Gastrocnemius medialis (tissue), 4 donors: ENCODE data around the gene WSCD1. TPM values are rescaled to one million over a fixed set of nuclear protein-coding genes. Genes with fewer than 3 reads are reported as not detected.

Source experiments
- ATAC-seq, 2 donors: fragments of 150-250 bp; one replicate each; pipeline ENCODE4 v1.9.1; 2016
- DNase-seq, 2 donors: peaks; one replicate each; pipeline ENCODE4 v3.0.0-alpha.2; 2019
- H3K27ac ChIP-seq, 4 donors: fragments of 200-600 bp; sonication (generic); 1 replicate in 1 of 4; 2 replicates in 3 of 4; pipeline ENCODE4 v1.5.1; 2016 to 2018; ENCODE audit warnings: mild to moderate bottlenecking in 2 of 4, moderate library complexity in 1 of 4
- H3K27me3 ChIP-seq, 3 donors: fragments of 200-600 bp; sonication (generic) in 2 of 3; 1 replicate in 1 of 3; 2 replicates in 2 of 3; pipeline versions ENCODE4 v1.5.1 to v1.6.0; 2016 to 2019; ENCODE audit warnings: mild to moderate bottlenecking in 1 of 3, moderate library complexity in 1 of 3
- H3K36me3 ChIP-seq, 2 donors: fragments of 200-600 bp; sonication (generic) in 1 of 2; one replicate each; pipeline ENCODE4 v1.5.1; 2017 to 2018
- H3K4me1 ChIP-seq, 2 donors: fragments of 200-600 bp; sonication (generic) in 1 of 2; one replicate each; pipeline ENCODE4 v1.5.1; 2016 to 2017; ENCODE audit warnings: mild to moderate bottlenecking in 2 of 2
- H3K4me3 ChIP-seq, 4 donors: fragments of 200-600 bp; sonication (generic) in 3 of 4; 1 replicate in 1 of 4; 2 replicates in 3 of 4; pipeline ENCODE4 v1.5.1; 2016 to 2019; ENCODE audit warnings: mild to moderate bottlenecking in 2 of 4
- H3K9me3 ChIP-seq, 3 donors: fragments of 200-600 bp; sonication (generic) in 2 of 3; 1 replicate in 1 of 3; 2 replicates in 2 of 3; pipeline ENCODE4 v1.5.1; 2016 to 2019
- CTCF ChIP-seq, 5 experiments: fragments of 450-650 bp in 3 of 5; fragments of 200-600 bp in 2 of 5; sonication (generic) in 2 of 5; IDR thresholded peaks in 4 of 5; conservative IDR thresholded peaks in 1 of 5; 1 replicate in 4 of 5; 2 replicates in 1 of 5; pipeline ENCODE4 v1.5.1; 2016 to 2019; ENCODE audit warnings: antibody characterized with exemption in 5 of 5, mild to moderate bottlenecking in 3 of 5, moderate library complexity in 3 of 5
- POLR2A ChIP-seq, 2 donors: fragments of 450-650 bp; IDR thresholded peaks; one replicate each; pipeline ENCODE4 v1.6.1; 2017; ENCODE audit warnings: antibody characterized with exemption in 2 of 2, mild to moderate bottlenecking in 2 of 2, moderate library complexity in 2 of 2
- in situ Hi-C, 4 donors: fragments of 200-750 bp; cut with MboI; loops; one replicate each; pipeline versions ENCODE4 v1.15.0 to v1.8.0; 2017; ENCODE audit warnings: low sequenced_read_pairs in 4 of 4
- intact Hi-C: fragments of 100-400 bp; cut with DNase I; formaldehyde crosslinking; loops from one replicate; pipeline ENCODE4 v1.15.1; 2023; ENCODE audit warnings: low total_unique reads
- total RNA-seq, 4 donors: library from RNA; depleted of rRNA; stranded (reverse); fragments of >200 nt; gene quantifications; one replicate each; pipeline versions ENCODE4 v1.1.0 to v1.2.3, GENCODE V29; 2016

WSCD1 gene
- total RNA-seq, 4 donors from 2014 or later: 2.7 to 15.3 (median 5.9) TPM

GRCh38 chr17:6099492-6099891 is 29.3 kb downstream of the WSCD1 start:
- Histone ChIP-seq H3K4me3 (no peak overlapping the region), H3K27ac (peak overlapping the region; percentile 69 to 79 (median 78)), H3K36me3 (no peaks in the 10 kb centered on the region), H3K4me1 (peaks cover 22 to 44% of the 10 kb centered on the region in 2 donors), H3K9me3 (no peaks in the 10 kb centered on the region), H3K27me3 (no peaks in the 10 kb centered on the region)
- ATAC-seq (no peak), DNase-seq (no peak)
- intact Hi-C loops (loop anchor here (2.0 kb wide), 1 partner anchor 29 kb away; the partner anchor contains the start of gene WSCD1), in situ Hi-C loops (no loop called here)
- TF ChIP-seq CTCF (IDR thresholded peaks at IDR 0.05 in 4 of 5, conservative IDR thresholded peaks at IDR 0.05 in 1 of 5) (no peak), POLR2A (IDR thresholded peaks at IDR 0.05) (no peak)

DNA sequence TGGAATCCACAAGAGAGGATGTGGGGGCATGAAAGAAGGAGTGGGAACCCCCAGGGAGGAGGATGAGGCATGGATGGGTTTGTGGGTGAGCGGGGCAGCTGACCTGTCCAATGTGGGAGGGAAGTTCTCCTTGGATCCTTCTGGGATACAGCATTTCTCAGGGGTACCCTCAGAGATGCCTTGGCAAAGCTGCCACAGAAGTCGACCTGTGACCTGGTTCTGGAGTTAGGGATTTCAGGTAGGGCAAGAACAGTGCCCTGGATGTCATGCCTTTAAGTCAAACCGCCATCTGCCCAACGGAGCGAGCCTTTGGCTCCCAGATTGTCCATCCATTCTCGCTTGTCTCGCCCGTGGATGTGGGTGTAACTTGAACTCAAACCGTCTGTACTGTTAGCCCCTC is 30.0 kb downstream of the WSCD1 start:
- no peaks in the 10 kb centered on the region for H3K27me3 ChIP-seq
- no peak for ATAC-seq

DNA sequence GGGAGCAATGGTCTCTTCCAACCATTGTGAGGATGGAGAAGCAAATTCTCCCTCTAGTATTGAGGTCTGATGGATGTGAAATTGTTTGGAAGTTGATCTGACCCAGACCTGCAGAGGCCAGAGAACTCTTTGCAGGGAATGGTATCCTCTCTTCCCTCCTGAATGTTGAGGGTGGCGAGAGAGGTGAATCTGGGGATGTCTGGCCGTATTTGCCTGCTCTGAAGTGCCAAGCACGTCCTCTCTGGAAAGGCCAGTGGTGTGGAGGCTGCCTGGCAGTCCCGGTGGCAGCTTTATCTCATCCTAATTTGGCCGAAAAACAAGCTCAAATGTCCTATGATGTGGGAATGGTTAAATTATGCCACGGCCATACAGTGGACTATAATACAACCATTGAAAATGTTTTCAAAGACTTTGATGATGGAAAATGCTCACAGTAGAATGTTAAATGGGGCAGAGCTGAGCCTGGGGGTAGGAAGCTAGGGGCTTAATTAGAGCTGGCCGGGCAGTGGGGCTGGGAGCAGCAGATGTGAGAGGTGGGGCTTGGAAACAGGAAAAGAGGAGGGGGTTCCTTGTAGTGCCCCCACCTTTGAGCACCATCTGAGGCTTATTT is 30.8 kb downstream of the WSCD1 start:
- Histone ChIP-seq H3K4me1 (peaks cover 22 to 44% of the 10 kb centered on the region in 2 donors), H3K27ac (no peak overlapping the region), H3K36me3 (no peaks in the 10 kb centered on the region), H3K4me3 (no peak overlapping the region), H3K27me3 (no peaks in the 10 kb centered on the region), H3K9me3 (no peaks in the 10 kb centered on the region)
- ATAC-seq (no peak), DNase-seq (no peak)
- no peak for TF ChIP-seq POLR2A (IDR thresholded peaks at IDR 0.05)
- no peak for TF ChIP-seq CTCF (IDR thresholded peaks at IDR 0.05 in 4 of 5, conservative IDR thresholded peaks at IDR 0.05 in 1 of 5)
- in situ Hi-C loops (no loop called here), intact Hi-C loops (no loop called here)

More for the DNA sequence above, 30.0 kb downstream of the WSCD1 start:
- Histone ChIP-seq H3K36me3 (no peaks in the 10 kb centered on the region), H3K4me3 (no peak overlapping the region), H3K27ac (no peak overlapping the region), H3K9me3 (no peaks in the 10 kb centered on the region), H3K4me1 (peaks cover 22 to 44% of the 10 kb centered on the region in 2 donors)
- intact Hi-C loops (no loop called here), in situ Hi-C loops (no loop called here)
- no peak for TF ChIP-seq POLR2A (IDR thresholded peaks at IDR 0.05)
- peak in 1 of 2 donors; percentile 7 for DNase-seq

DNA sequence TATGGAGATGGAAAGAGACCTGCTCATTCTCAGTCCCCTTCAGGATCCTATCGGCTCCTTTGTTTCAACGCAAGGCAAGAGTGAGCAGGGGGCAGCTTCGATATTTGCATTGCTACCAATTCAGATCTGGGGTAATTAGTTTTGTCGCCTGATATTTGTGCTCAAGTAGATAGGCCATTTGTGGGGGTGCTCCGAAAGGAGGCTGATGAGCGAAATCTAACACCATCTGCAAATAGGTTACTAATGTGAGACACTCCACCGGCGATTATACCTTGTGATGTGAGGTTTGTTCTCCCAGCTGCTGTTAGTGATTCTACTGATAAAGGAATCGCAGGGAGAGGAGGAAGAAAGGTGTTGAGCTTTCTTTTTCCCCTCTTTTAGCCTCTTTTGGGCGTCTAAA is 31.5 kb downstream of the WSCD1 start:
- no peak for TF ChIP-seq CTCF (IDR thresholded peaks at IDR 0.05 in 4 of 5, conservative IDR thresholded peaks at IDR 0.05 in 1 of 5)
- no peak for TF ChIP-seq POLR2A (IDR thresholded peaks at IDR 0.05)
- Histone ChIP-seq H3K4me3 (no peak overlapping the region), H3K9me3 (no peaks in the 10 kb centered on the region), H3K4me1 (peaks cover 22 to 44% of the 10 kb centered on the region in 2 donors), H3K27me3 (no peaks in the 10 kb centered on the region), H3K27ac (no peak overlapping the region), H3K36me3 (no peaks in the 10 kb centered on the region)
- intact Hi-C loops: no loop called here
- in situ Hi-C loops: no loop called here
- ATAC-seq (no peak), DNase-seq (no peak)

- TF ChIP-seq POLR2A (IDR thresholded peaks at IDR 0.05) (no peak), CTCF (IDR thresholded peaks at IDR 0.05 in 4 of 5, conservative IDR thresholded peaks at IDR 0.05 in 1 of 5) (no peak)
- peaks cover 18 to 37% of the 10 kb centered on the region in 2 donors for H3K4me1 ChIP-seq
- ATAC-seq: no peak
- DNase-seq: no peak
- in situ Hi-C loops (no loop called here), intact Hi-C loops (no loop called here)
- H3K4me3 ChIP-seq: no peak overlapping the region
- no peaks in the 10 kb centered on the region for H3K36me3 ChIP-seq
- no peaks in the 10 kb centered on the region for H3K9me3 ChIP-seq
- H3K27me3 ChIP-seq: no peaks in the 10 kb centered on the region
- no peak overlapping the region for H3K27ac ChIP-seq
Observed at GRCh38 chr17:6102615-6103014, 32.4 kb downstream of the WSCD1 start.
